HCT116 (cell line): ENCODE data around the gene PIEZO2. TPM values are rescaled to one million over a fixed set of nuclear protein-coding genes. Genes with fewer than 3 reads are reported as not detected.

Experiments used
- ATAC-seq: fragments of 200-7000 bp; cut with Tn5 transposase; 2 replicates; pipeline ENCODE4 v1.9.1; 2020; ENCODE audit warnings: mild to moderate bottlenecking, moderate library complexity
- BruUV-seq: library from RNA; stranded (reverse); fragments of 400-500 nt; replicated peaks from 2 replicates; lab custom pipeline; 2021; lab: Mats Ljungman, UMichigan
- CTCF ChIA-PET: fragments of 300-600 bp; sonication (Branson Sonifier 250); formaldehyde crosslinking; loops from one replicate; lab custom pipeline; 2021; ENCODE audit warnings: antibody characterized with exemption; lab: Charles Lee
- POLR2A ChIA-PET: fragments of 300-600, 350-600 bp; sonication (Branson Sonifier 250); formaldehyde crosslinking; loops from one replicate; lab custom pipeline; 2021; ENCODE audit warnings: antibody characterized with exemption; lab: Charles Lee
- RAD21 ChIA-PET, 2 experiments: fragments of 300-600 bp; sonication (Branson Sonifier 250); formaldehyde crosslinking; loops; one replicate each; lab custom pipeline; 2023; ENCODE audit warnings: low total read pairs in 2 of 2; ENCODE audit not compliant: uncharacterized antibody in 2 of 2, unreplicated experiment in 2 of 2, low non-redundant PET in 1 of 2; lab: Charles Lee
- DNase-seq: peaks from one replicate; pipeline ENCODE4 v3.0.0-alpha.2; 2010; ENCODE audit warnings: low read depth, low spot score
- H2AFZ ChIP-seq: fragments of 200-600 bp; shearing (Covaris generic), sonication (generic); 2 replicates; pipeline ENCODE4 v1.6.1; 2017; ENCODE audit warnings: low read depth, mixed run types, mixed read lengths, antibody characterized with exemption, low read length; ENCODE audit not compliant: poor library complexity, severe bottlenecking
- H3K27ac ChIP-seq: 2 replicates; pipeline ENCODE4 v1.5.1; 2012; ENCODE audit warnings: low read depth, low read length
- H3K27me3 ChIP-seq: fragments of 200-600 bp; sonication (generic); 2 replicates; pipeline ENCODE4 v1.6.1; 2016; ENCODE audit warnings: mixed run types, low read length, mixed read lengths; ENCODE audit not compliant: insufficient read depth
- H3K36me3 ChIP-seq, 2 experiments: fragments of 200-500 bp in 1 of 2; fragments of 200-600 bp in 1 of 2; sonication (Bioruptor generic) in 1 of 2; sonication (generic) in 1 of 2; 2 replicates each; pipeline versions ENCODE4 v1.5.1 to v1.6.1; 2014 to 2016; ENCODE audit warnings: low read length in 2 of 2, inconsistent platforms in 1 of 2, mixed read lengths in 1 of 2, mixed run types in 1 of 2; ENCODE audit not compliant: insufficient read depth in 2 of 2, control insufficient read depth in 1 of 2
- H3K4me1 ChIP-seq, 2 experiments: fragments of 200-600 bp in 1 of 2; sonication (generic) in 1 of 2; 2 replicates each; pipeline versions ENCODE4 v1.5.1 to v1.6.1; 2012 to 2017; ENCODE audit warnings: low read length in 2 of 2, inconsistent platforms in 1 of 2, mild to moderate bottlenecking in 1 of 2, mixed read lengths in 1 of 2, mixed run types in 1 of 2, moderate library complexity in 1 of 2; ENCODE audit not compliant: insufficient read depth in 2 of 2, control insufficient read depth in 1 of 2
- H3K4me2 ChIP-seq: fragments of 200-600 bp; sonication (generic); 2 replicates; pipeline ENCODE4 v1.6.1; 2017; ENCODE audit warnings: mixed run types, low read length, mixed read lengths
- H3K4me3 ChIP-seq, 2 experiments: fragments of 200-600 bp in 1 of 2; sonication (generic) in 1 of 2; replicated peaks in 1 of 2; 2 replicates each; pipeline ENCODE4 v1.5.1; 2011 to 2016; ENCODE audit warnings: low read length in 2 of 2, control low read depth in 1 of 2, low read depth in 1 of 2, mild to moderate bottlenecking in 1 of 2, mixed read lengths in 1 of 2, mixed run types in 1 of 2
- H3K79me2 ChIP-seq: fragments of 200-600 bp; sonication (generic); 2 replicates; pipeline ENCODE4 v1.6.1; 2017; ENCODE audit warnings: mild to moderate bottlenecking, mixed run types, low read length, moderate library complexity, mixed read lengths; ENCODE audit not compliant: insufficient read depth
- H3K9ac ChIP-seq: fragments of 200-600 bp; sonication (generic); 2 replicates; pipeline ENCODE4 v1.6.1; 2016; ENCODE audit warnings: low read length, mixed read lengths
- H3K9me2 ChIP-seq: fragments of 200-600 bp; sonication (generic), shearing (Covaris generic); 2 replicates; pipeline ENCODE4 v1.6.1; 2017; ENCODE audit warnings: mixed run types, mild to moderate bottlenecking, moderate library complexity; ENCODE audit not compliant: insufficient read depth
- H3K9me3 ChIP-seq, 2 experiments: fragments of 200-500 bp in 1 of 2; fragments of 200-600 bp in 1 of 2; sonication (Bioruptor generic) in 1 of 2; sonication (generic) in 1 of 2; 2 replicates each; pipeline ENCODE4 v1.6.1; 2014 to 2017; ENCODE audit warnings: low read length in 2 of 2, mixed read lengths in 2 of 2, inconsistent platforms in 1 of 2, low read depth in 1 of 2, mild to moderate bottlenecking in 1 of 2, mixed run types in 1 of 2, moderate library complexity in 1 of 2; ENCODE audit not compliant: control insufficient read depth in 1 of 2, insufficient read depth in 1 of 2
- H4K20me1 ChIP-seq: fragments of 200-600 bp; sonication (generic), shearing (Covaris generic); 2 replicates; pipeline ENCODE4 v1.6.1; 2017; ENCODE audit warnings: mixed run types, mild to moderate bottlenecking, moderate library complexity; ENCODE audit not compliant: insufficient read depth
- CEBPB ChIP-seq: IDR thresholded peaks from 2 replicates; pipeline ENCODE4 v1.6.1; 2012; ENCODE audit warnings: low read depth
- EGR1 ChIP-seq: IDR thresholded peaks from 2 replicates; pipeline ENCODE4 v1.6.1; 2012; ENCODE audit warnings: low read depth
- ELF1 ChIP-seq: IDR thresholded peaks from 2 replicates; pipeline ENCODE4 v1.6.1; 2012; ENCODE audit warnings: low read depth, borderline replicate concordance
- EZH2 ChIP-seq: fragments of 200-600 bp; sonication (generic); IDR thresholded peaks from 2 replicates; pipeline ENCODE4 v1.6.1; 2017; ENCODE audit warnings: antibody characterized with exemption, mixed run types
- JUND ChIP-seq: IDR thresholded peaks from 2 replicates; pipeline ENCODE4 v1.6.1; 2012
- POLR2A ChIP-seq: IDR thresholded peaks from 2 replicates; pipeline ENCODE4 v1.7.0; 2011; ENCODE audit warnings: borderline replicate concordance; ENCODE audit not compliant: insufficient read depth, insufficient read length; ENCODE audit errors: extremely low read depth
- RAD21 ChIP-seq: IDR thresholded peaks from 2 replicates; pipeline ENCODE4 v1.6.1; 2012; ENCODE audit warnings: low read depth, mild to moderate bottlenecking
- SP1 ChIP-seq: IDR thresholded peaks from 2 replicates; pipeline ENCODE4 v1.6.1; 2012; ENCODE audit warnings: low read depth
- SRF ChIP-seq: IDR thresholded peaks from 2 replicates; pipeline ENCODE4 v1.6.1; 2012; ENCODE audit warnings: low read depth
- TCF7L2 ChIP-seq: IDR thresholded peaks from 2 replicates; pipeline ENCODE4 v1.7.0; 2011; ENCODE audit warnings: borderline replicate concordance, inconsistent platforms; ENCODE audit not compliant: insufficient read depth, insufficient read length; ENCODE audit errors: extremely low read depth
- YY1 ChIP-seq: IDR thresholded peaks from 2 replicates; pipeline ENCODE4 v1.6.1; 2011; ENCODE audit warnings: low read length, low read depth, moderate library complexity, mild to moderate bottlenecking; ENCODE audit not compliant: insufficient replicate concordance; ENCODE audit errors: extremely low read depth
- ZFX ChIP-seq: fragments of 450-650 bp; IDR thresholded peaks from 2 replicates; pipeline ENCODE4 v1.6.1; 2017
- ZNF274 ChIP-seq: fragments of 200-500 bp; sonication (Bioruptor generic); IDR thresholded peaks from 2 replicates; pipeline ENCODE4 v1.6.1; 2014; ENCODE audit warnings: mild to moderate bottlenecking, low read depth, low read length, inconsistent platforms
- intact Hi-C: fragments of 100-400 bp; cut with micrococcal nuclease; formaldehyde crosslinking; loops from 2 replicates; pipeline ENCODE4 v1.10.0; 2022
- total RNA-seq: library from RNA; stranded (reverse); gene quantifications from one replicate; pipeline ENCODE4 v1.2.1, GENCODE V29; 2021; ENCODE audit not compliant: unreplicated experiment
- TF ChIP-seq, protein P1 (sequence below): IDR thresholded peaks from 2 replicates; pipeline ENCODE4 v1.6.1; 2011; ENCODE audit warnings: mild to moderate bottlenecking, low read length, moderate library complexity; ENCODE audit not compliant: insufficient replicate concordance; ENCODE audit errors: extremely low read depth
- TF ChIP-seq, protein P2 (sequence below), 3 experiments: fragments of 200-600 bp in 1 of 3; sonication (generic) in 1 of 3; IDR thresholded peaks in 2 of 3; conservative IDR thresholded peaks in 1 of 3; 2 replicates each; pipeline ENCODE4 v1.5.1; 2012 to 2017; ENCODE audit warnings: low read depth in 2 of 3, low read length in 2 of 3, antibody characterized with exemption in 1 of 3, borderline replicate concordance in 1 of 3, control low read depth in 1 of 3, mild to moderate bottlenecking in 1 of 3, mixed read lengths in 1 of 3, mixed run types in 1 of 3, moderate library complexity in 1 of 3; ENCODE audit not compliant: insufficient read depth in 1 of 3
- TF ChIP-seq, protein P3 (sequence below): IDR thresholded peaks from 2 replicates; pipeline ENCODE4 v1.6.1; 2012

The PIEZO2 gene
- total RNA-seq, 1 experiment from 2014 or later, result 0.34 TPM

DNA sequence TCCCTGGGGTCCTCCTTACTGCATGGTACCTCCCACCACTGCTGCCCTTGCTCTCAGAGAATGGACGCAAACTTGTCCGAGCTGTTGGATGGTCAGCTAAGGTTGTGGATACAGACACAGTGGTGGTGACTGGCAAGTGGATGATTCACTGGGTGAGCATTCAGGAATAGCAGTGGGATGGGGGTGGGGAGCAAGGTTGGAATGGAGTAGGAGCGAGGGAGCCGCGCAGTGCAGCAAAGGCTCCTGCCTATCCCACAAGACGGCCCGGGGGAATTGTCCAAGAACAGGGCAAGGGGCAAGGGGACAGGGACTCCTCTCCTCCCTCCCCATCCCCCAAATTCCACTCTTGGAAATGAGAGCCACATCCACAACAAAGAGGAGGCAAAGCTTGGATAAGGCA, 102.2 kb downstream of the PIEZO2 start:
- no peaks in the 10 kb centered on the region for H3K9me3 ChIP-seq
- H3K4me1 ChIP-seq, result no peaks in the 10 kb centered on the region
- no peak overlapping the region for H3K27ac ChIP-seq
- H3K9ac ChIP-seq, result no peak overlapping the region
- no TSS peak for BruUV-seq
- ATAC-seq (no peak), DNase-seq (no peak)
- no peak overlapping the region for H3K4me2 ChIP-seq
- no peaks in the 10 kb centered on the region for H4K20me1 ChIP-seq
- no peaks in the 10 kb centered on the region for H3K79me2 ChIP-seq
- TF ChIP-seq YY1 (no peak), ELF1 (no peak), TCF7L2 (no peak), SRF (no peak), CEBPB (no peak)
- TF ChIP-seq, protein P1, sequence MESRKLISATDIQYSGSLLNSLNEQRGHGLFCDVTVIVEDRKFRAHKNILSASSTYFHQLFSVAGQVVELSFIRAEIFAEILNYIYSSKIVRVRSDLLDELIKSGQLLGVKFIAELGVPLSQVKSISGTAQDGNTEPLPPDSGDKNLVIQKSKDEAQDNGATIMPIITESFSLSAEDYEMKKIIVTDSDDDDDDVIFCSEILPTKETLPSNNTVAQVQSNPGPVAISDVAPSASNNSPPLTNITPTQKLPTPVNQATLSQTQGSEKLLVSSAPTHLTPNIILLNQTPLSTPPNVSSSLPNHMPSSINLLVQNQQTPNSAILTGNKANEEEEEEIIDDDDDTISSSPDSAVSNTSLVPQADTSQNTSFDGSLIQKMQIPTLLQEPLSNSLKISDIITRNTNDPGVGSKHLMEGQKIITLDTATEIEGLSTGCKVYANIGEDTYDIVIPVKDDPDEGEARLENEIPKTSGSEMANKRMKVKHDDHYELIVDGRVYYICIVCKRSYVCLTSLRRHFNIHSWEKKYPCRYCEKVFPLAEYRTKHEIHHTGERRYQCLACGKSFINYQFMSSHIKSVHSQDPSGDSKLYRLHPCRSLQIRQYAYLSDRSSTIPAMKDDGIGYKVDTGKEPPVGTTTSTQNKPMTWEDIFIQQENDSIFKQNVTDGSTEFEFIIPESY, result no peak
- no peak overlapping the region for H3K4me3 ChIP-seq
- H3K9me2 ChIP-seq, result no peaks in the 10 kb centered on the region
- ChIA-PET RAD21 (no interaction called here), POLR2A (no interaction called here), CTCF (no interaction called here)
- H3K36me3 ChIP-seq, result no peaks in the 10 kb centered on the region
- intact Hi-C loops, result no loop called here
- H3K27me3 ChIP-seq, result peaks cover 7% of the 10 kb centered on the region; the same call in 1 of the 2 replicates
- no peak overlapping the region for H2AFZ ChIP-seq

DNA sequence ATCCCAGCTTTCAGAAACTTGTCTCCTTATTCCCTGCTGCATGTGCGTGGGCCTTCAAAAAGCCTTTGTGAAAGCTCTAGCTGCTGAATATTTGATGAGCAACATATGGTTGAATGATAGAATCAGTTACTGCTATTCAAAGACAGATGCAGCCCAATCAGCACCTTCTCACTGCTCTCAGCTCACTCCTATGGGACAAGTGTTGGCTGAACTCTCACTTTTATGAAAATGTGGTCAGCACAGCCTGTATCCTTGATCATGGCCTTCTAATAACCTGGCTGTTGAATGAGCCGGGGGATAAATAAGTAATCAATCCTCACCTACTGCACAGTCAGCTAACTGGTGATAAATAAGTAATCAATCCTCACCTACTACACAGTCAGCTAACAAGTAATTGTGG, 103.2 kb downstream of the PIEZO2 start:
- RAD21 ChIA-PET, result no interaction called here
- CTCF ChIA-PET, result no interaction called here
- H3K9me3 ChIP-seq, result no peaks in the 10 kb centered on the region
- H3K27me3 ChIP-seq, result peaks cover 9% of the 10 kb centered on the region; the same call in 1 of the 2 replicates
- DNase-seq (no peak), ATAC-seq (no peak)
- TF ChIP-seq, protein P2, sequence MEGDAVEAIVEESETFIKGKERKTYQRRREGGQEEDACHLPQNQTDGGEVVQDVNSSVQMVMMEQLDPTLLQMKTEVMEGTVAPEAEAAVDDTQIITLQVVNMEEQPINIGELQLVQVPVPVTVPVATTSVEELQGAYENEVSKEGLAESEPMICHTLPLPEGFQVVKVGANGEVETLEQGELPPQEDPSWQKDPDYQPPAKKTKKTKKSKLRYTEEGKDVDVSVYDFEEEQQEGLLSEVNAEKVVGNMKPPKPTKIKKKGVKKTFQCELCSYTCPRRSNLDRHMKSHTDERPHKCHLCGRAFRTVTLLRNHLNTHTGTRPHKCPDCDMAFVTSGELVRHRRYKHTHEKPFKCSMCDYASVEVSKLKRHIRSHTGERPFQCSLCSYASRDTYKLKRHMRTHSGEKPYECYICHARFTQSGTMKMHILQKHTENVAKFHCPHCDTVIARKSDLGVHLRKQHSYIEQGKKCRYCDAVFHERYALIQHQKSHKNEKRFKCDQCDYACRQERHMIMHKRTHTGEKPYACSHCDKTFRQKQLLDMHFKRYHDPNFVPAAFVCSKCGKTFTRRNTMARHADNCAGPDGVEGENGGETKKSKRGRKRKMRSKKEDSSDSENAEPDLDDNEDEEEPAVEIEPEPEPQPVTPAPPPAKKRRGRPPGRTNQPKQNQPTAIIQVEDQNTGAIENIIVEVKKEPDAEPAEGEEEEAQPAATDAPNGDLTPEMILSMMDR (IDR thresholded peaks at IDR 0.05 in 2 of 3, conservative IDR thresholded peaks at IDR 0.05 in 1 of 3; ENCODE audit: borderline replicate concordance in 1 of 3, insufficient read depth in 1 of 3, low read depth in 2 of 3, low read length in 2 of 3), result no peak
- TF ChIP-seq RAD21, result no peak
- TF ChIP-seq EGR1, result no peak
- TF ChIP-seq SRF, result no peak
- no peak for TF ChIP-seq JUND
- TF ChIP-seq, protein P1, result no peak
- no peak for TF ChIP-seq CEBPB
- no peak for TF ChIP-seq ZFX
- TF ChIP-seq POLR2A, result no peak
- TF ChIP-seq, protein P3, sequence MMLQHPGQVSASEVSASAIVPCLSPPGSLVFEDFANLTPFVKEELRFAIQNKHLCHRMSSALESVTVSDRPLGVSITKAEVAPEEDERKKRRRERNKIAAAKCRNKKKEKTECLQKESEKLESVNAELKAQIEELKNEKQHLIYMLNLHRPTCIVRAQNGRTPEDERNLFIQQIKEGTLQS, result no peak
- TF ChIP-seq SP1, result no peak
- TF ChIP-seq ZNF274, result no peak
- TF ChIP-seq EZH2, result no peak
- intact Hi-C loops, result no loop called here
- no peaks in the 10 kb centered on the region for H3K36me3 ChIP-seq
- no peaks in the 10 kb centered on the region for H4K20me1 ChIP-seq
- no peak overlapping the region for H3K4me2 ChIP-seq
- H3K4me1 ChIP-seq, result no peaks in the 10 kb centered on the region
- H3K9me2 ChIP-seq, result no peaks in the 10 kb centered on the region
- no TSS peak for BruUV-seq
- no peak overlapping the region for H3K27ac ChIP-seq
- no peak overlapping the region for H2AFZ ChIP-seq
- H3K4me3 ChIP-seq, result no peak overlapping the region
- no peak overlapping the region for H3K9ac ChIP-seq
- H3K79me2 ChIP-seq, result no peaks in the 10 kb centered on the region
- POLR2A ChIA-PET, result no interaction called here
